Frontal cortex (tissue), 4 donors: ENCODE data around the gene AQP10. TPM values are rescaled to one million over a fixed set of nuclear protein-coding genes. Genes with fewer than 3 reads are reported as not detected.
A peak's percentile ranks its signal among the peaks of the same experiment; 100 is the strongest.
"Not testable (repeated sequence)": the region's sequence is repeated elsewhere in the genome, so short reads cannot be mapped to it uniquely, and the experiment has no call there.

Experiments used
- DNase-seq, 2 donors: peaks; one replicate each; pipeline ENCODE4 v3.0.0; 2012; ENCODE audit warnings: low spot score in 2 of 2
- FAIRE-seq: peaks from 2 replicates; lab custom pipeline; 2012; peaks lifted over from hg19 to GRCh38; lab: Jason Lieb, UNC
- total RNA-seq: library from RNA; depleted of rRNA; stranded (reverse); fragments of >200 nt; gene quantifications from one replicate; pipeline ENCODE4 v1.2.3, GENCODE V29; 2014
- donor health status: control.
- donor health status: control.
- donor health status: control.

The AQP10 gene
- total RNA-seq, 1 donor from 2014 or later = not detected

- FAIRE-seq, DNase-seq: not testable (repeated sequence)
Observed at GRCh38 chr1:154321609-154321934, 679 bp downstream of the AQP10 start.

GRCh38 chr1:154323493-154323892 lies 2.6 kb downstream of the AQP10 start:
- FAIRE-seq (no peak), DNase-seq (no peak)

- FAIRE-seq = no peak
- no peak for DNase-seq
Observed at GRCh38 chr1:154324241-154324640, 3.3 kb downstream of the AQP10 start.

- DNase-seq = peak; percentile 72 to 83
- FAIRE-seq = no peak
Observed at GRCh38 chr1:154324669-154325582, 4.0 kb downstream of the AQP10 start, which contains the start of gene ATP8B2. Gene ATP8B2, plus strand, starts transcription at chr1:154325525. Its CDS starts 2,617 bp downstream, at chr1:154328142.

GRCh38 chr1:154325583-154326545 lies 5.0 kb downstream of the AQP10 start:
- FAIRE-seq (no peak), DNase-seq (peak; percentile 66 to 73)

- DNase-seq = no peak
- no peak for FAIRE-seq
Observed at GRCh38 chr1:154326546-154327465, 5.9 kb downstream of the AQP10 start.

- DNase-seq = no peak
- FAIRE-seq = no peak
Observed at GRCh38 chr1:154327466-154328317, 6.8 kb downstream of the AQP10 start.

- no peak for FAIRE-seq
- DNase-seq = peak; percentile 82 to 83
Observed at GRCh38 chr1:154328318-154329151, 7.6 kb downstream of the AQP10 start.

GRCh38 chr1:154329152-154329521 lies 8.2 kb downstream of the AQP10 start:
- no peak for DNase-seq
- FAIRE-seq = no peak

- FAIRE-seq (no peak), DNase-seq (no peak)
Observed at GRCh38 chr1:154329551-154330131, 8.7 kb downstream of the AQP10 start.

GRCh38 chr1:154330669-154331068 lies 9.8 kb downstream of the AQP10 start:
- DNase-seq (no peak), FAIRE-seq (no peak)

GRCh38 chr1:154334079-154335024 lies 13.5 kb downstream of the AQP10 start:
- FAIRE-seq = no peak

GRCh38 chr1:154335025-154335714 lies 14.3 kb downstream of the AQP10 start:
- DNase-seq (peak; percentile 57 to 81), FAIRE-seq (no peak)

More at GRCh38 chr1:154334079-154335024, 13.5 kb downstream of the AQP10 start:
- no peak for DNase-seq

- DNase-seq (no peak), FAIRE-seq (no peak)
Observed at GRCh38 chr1:154337253-154337894, 16.5 kb downstream of the AQP10 start.

GRCh38 chr1:154338875-154339274 lies 18.0 kb downstream of the AQP10 start:
- no peak for FAIRE-seq
- DNase-seq = no peak
